K562 (cell line): ENCODE measurements around the gene ANP32B. TPM values are rescaled to one million over a fixed set of nuclear protein-coding genes. Genes with fewer than 3 reads are reported as not detected.

Experiments used
- ATF4 ChIP-seq: fragments of 450-650 bp; formaldehyde crosslinking; IDR thresholded peaks from 2 replicates; pipeline ENCODE4 v1.4.0; 2022; ENCODE audit warnings: mild to moderate bottlenecking, moderate library complexity
- BRD4 ChIP-seq: fragments of 200-600 bp; sonication (generic); IDR thresholded peaks from 2 replicates; pipeline ENCODE4 v1.6.1; 2017; ENCODE audit warnings: inconsistent platforms
- BRD9 ChIP-seq: fragments of 450-650 bp; IDR thresholded peaks from 2 replicates; pipeline ENCODE4 v1.6.1; 2018; ENCODE audit warnings: low read depth; ENCODE audit not compliant: partially characterized antibody
- CHAMP1 ChIP-seq: fragments of 450-650 bp; IDR thresholded peaks from 2 replicates; pipeline ENCODE4 v1.6.1; 2016; ENCODE audit warnings: mild to moderate bottlenecking
- COPS2 ChIP-seq: fragments of 450-650 bp; conservative IDR thresholded peaks from 2 replicates; pipeline ENCODE4 v1.6.1; 2016; ENCODE audit warnings: mild to moderate bottlenecking, moderate library complexity
- MAX ChIP-seq: sonication (generic); formaldehyde crosslinking; IDR thresholded peaks from 2 replicates; pipeline ENCODE4 v1.9.0; 2022; ENCODE audit warnings: mild to moderate bottlenecking, missing genetic modification reagents
- NFYB ChIP-seq: IDR thresholded peaks from 2 replicates; pipeline ENCODE4 v1.6.1; 2011; ENCODE audit warnings: mild to moderate bottlenecking, moderate library complexity; ENCODE audit not compliant: insufficient read length; ENCODE audit errors: extremely low read depth
- PHB2 ChIP-seq: fragments of 450-650 bp; IDR thresholded peaks from 2 replicates; pipeline ENCODE4 v1.6.1; 2017; ENCODE audit warnings: low read depth
- PKNOX1 ChIP-seq: fragments of 450-650 bp; IDR thresholded peaks from 2 replicates; pipeline ENCODE4 v1.6.1; 2016
- PYGO2 ChIP-seq: fragments of 450-650 bp; IDR thresholded peaks from 2 replicates; pipeline ENCODE4 v1.6.1; 2016; ENCODE audit warnings: mild to moderate bottlenecking, missing genetic modification characterization, moderate library complexity, missing compliant biosample characterization
- RB1 ChIP-seq: fragments of 450-650 bp; IDR thresholded peaks from 2 replicates; pipeline ENCODE4 v1.6.1; 2017; ENCODE audit warnings: low read depth, mild to moderate bottlenecking
- RBM17 ChIP-seq: fragments of 200-400 bp; formaldehyde crosslinking; IDR thresholded peaks from 2 replicates; pipeline ENCODE4 v1.6.1; 2017; ENCODE audit warnings: low read depth, mild to moderate bottlenecking, low read length, borderline replicate concordance
- RNF219 ChIP-seq: fragments of 250-450 bp; sonication (Bioruptor Pico); IDR thresholded peaks from 2 replicates; pipeline ENCODE4 v1.5.0; 2022; ENCODE audit warnings: mild to moderate bottlenecking
- ZBTB12 ChIP-seq: fragments of 250-450 bp; sonication (Bioruptor Pico); IDR thresholded peaks from 2 replicates; pipeline ENCODE4 v1.4.0; 2020
- ZNF232 ChIP-seq: sonication (generic); formaldehyde crosslinking; IDR thresholded peaks from 2 replicates; pipeline ENCODE4 v1.8.0; 2022; ENCODE audit warnings: mild to moderate bottlenecking, missing genetic modification reagents
- ZNF280B ChIP-seq: fragments of 250-450 bp; sonication (Bioruptor Pico); IDR thresholded peaks from 2 replicates; pipeline ENCODE4 v1.5.1; 2021; ENCODE audit warnings: mild to moderate bottlenecking
- ZNF316 ChIP-seq: fragments of 450-650 bp; IDR thresholded peaks from 2 replicates; pipeline ENCODE4 v1.6.1; 2016
- ZNF584 ChIP-seq: fragments of 200-800 bp; sonication (Bioruptor generic); IDR thresholded peaks from 2 replicates; pipeline ENCODE4 v1.6.1; 2016; ENCODE audit warnings: low read depth, mild to moderate bottlenecking, missing genetic modification characterization, missing compliant biosample characterization
- polyA plus RNA-seq, 8 experiments: library from polyadenylated mRNA; depleted of rRNA in 4 of 8; stranded (reverse) in 5 of 8; unstranded in 3 of 8; fragments of >200 nt; fragmentation: Nextera tagmentation in 2 of 8; fragmentation: Illumina TruSeq in 1 of 8; extraction: Ambion mirVana in 2 of 8; extraction: Trizol in 1 of 8; gene quantifications; 2 replicates each; pipeline versions ENCODE4 v1.2.1 to v1.2.3, GENCODE V29; 2011 to 2014; ENCODE audit warnings: inconsistent platforms in 1 of 8, missing spikeins in 1 of 8
- total RNA-seq, 7 experiments: library from RNA; depleted of rRNA in 6 of 7; stranded (reverse); fragments of >200 nt in 6 of 7; fragmentation: Illumina TruSeq in 2 of 7; extraction: Trizol in 2 of 7; gene quantifications; 2 replicates each; pipeline versions ENCODE4 v1.2.1 to v1.2.3, GENCODE V29; 2011 to 2021; ENCODE audit warnings: low replicate concordance in 1 of 7

The ANP32B gene
- total and polyA plus RNA-seq, 9 of the 15 experiments (the other 6 are each of a cell fraction or from before 2014, with no cell fraction given): 68.9 to 815 (median 141) TPM

- TF ChIP-seq ZBTB12 (CRISPR knock-in tag): no peak; the same call in 1 of the 2 replicates
- TF ChIP-seq PKNOX1: no peak
- no peak for TF ChIP-seq ZNF232
- no peak for TF ChIP-seq BRD9
- TF ChIP-seq COPS2: no peak
- no peak for TF ChIP-seq ZNF280B (CRISPR knock-in tag)
- no peak for TF ChIP-seq ATF4 (CRISPR knock-in tag)
- no peak for TF ChIP-seq BRD4
- peak; percentile 51; the same call in 1 of the 2 replicates for TF ChIP-seq RB1
- no peak for TF ChIP-seq PYGO2 (tag)
- TF ChIP-seq ZNF584: no peak
- no peak for TF ChIP-seq RNF219 (CRISPR knock-in tag)
- peak; percentile 65 for TF ChIP-seq MAX
- no peak for TF ChIP-seq ZNF316
- TF ChIP-seq RBM17: no peak
- TF ChIP-seq NFYB: peak; percentile 19
- no peak; the same call in 1 of the 2 replicates for TF ChIP-seq CHAMP1
- no peak for TF ChIP-seq PHB2
Observed at GRCh38 chr9:98056269-98057137, 73.4 kb downstream of the ANP32B start, which contains the start of gene NANS (continued).
